CD1c-positive myeloid dendritic cell (primary cell): ENCODE data around the gene LCE3E.

Experiments used
- DNase-seq: peaks from one replicate; pipeline ENCODE4 v3.0.0-alpha.2; 2016; ENCODE audit errors: extremely low spot score

Gene LCE3E

DNA sequence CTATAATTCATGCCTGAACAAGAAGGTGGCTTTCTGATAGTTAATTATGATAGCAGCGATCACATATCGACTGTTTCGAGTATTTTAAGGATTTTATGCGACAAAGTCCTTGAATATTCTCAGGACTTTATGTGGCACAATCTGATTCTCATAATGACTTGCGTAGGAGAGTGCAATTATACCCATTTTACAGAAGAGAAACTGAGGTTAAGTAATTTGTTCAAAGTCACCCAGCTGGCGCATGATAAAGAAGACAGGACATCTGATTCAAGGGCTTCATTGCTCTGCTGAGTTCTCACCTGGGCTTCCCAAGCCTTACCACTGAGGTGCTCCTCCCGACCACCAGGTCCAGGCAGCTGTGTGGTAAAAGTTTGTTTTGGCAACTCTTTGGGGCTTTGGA lies 50.5 kb downstream of the LCE3E start:
- no peak for DNase-seq
